T-helper 17 cell (primary cell): Measurements from ENCODE around the gene ZNRF1. TPM values are rescaled to one million over a fixed set of nuclear protein-coding genes. Genes with fewer than 3 reads are reported as not detected.
"Not testable (repeated sequence)": the region's sequence is repeated elsewhere in the genome, so short reads cannot be mapped to it uniquely, and the experiment has no call there.

Source experiments
- ATAC-seq: fragments of 150-1000 bp; cut with Tn5 transposase; 2 replicates; pipeline ENCODE4 v1.10.0; 2021; ENCODE audit warnings: mild to moderate bottlenecking, moderate library complexity
- DNase-seq, 3 donors: peaks; one replicate each; pipeline versions ENCODE4 v3.0.0 to v3.0.0-alpha.2; 2020 to 2021
- H3K9me3 ChIP-seq: one replicate; pipeline ENCODE4 v1.7.0; 2013; ENCODE audit warnings: low read length, mild to moderate bottlenecking; ENCODE audit not compliant: control insufficient read depth, poor library complexity, severe bottlenecking
- H3K27ac Mint-ChIP-seq: one replicate; pipeline ENCODE4 v1.8.0; 2022; ENCODE audit warnings: mild to moderate bottlenecking, moderate library complexity, mixed read lengths
- H3K27me3 Mint-ChIP-seq: one replicate; pipeline ENCODE4 v1.8.0; 2022; ENCODE audit warnings: mixed read lengths
- H3K36me3 Mint-ChIP-seq: one replicate; pipeline ENCODE4 v1.8.0; 2022; ENCODE audit warnings: low read depth, mixed read lengths
- H3K4me1 Mint-ChIP-seq: one replicate; pipeline ENCODE4 v1.8.0; 2022; ENCODE audit warnings: mild to moderate bottlenecking, mixed read lengths
- H3K4me3 Mint-ChIP-seq: one replicate; pipeline ENCODE4 v1.8.0; 2022; ENCODE audit warnings: mild to moderate bottlenecking, moderate library complexity, mixed read lengths
- total RNA-seq, 4 donors: library from RNA in 2 of 4; stranded (reverse) in 2 of 4; gene quantifications; one replicate each; pipeline ENCODE4 v1.2.3 and lab custom pipeline; 2022 to 2026

The ZNRF1 gene
- total RNA-seq, 2 donors from 2014 or later, result 10.7 to 18.1 TPM

DNA sequence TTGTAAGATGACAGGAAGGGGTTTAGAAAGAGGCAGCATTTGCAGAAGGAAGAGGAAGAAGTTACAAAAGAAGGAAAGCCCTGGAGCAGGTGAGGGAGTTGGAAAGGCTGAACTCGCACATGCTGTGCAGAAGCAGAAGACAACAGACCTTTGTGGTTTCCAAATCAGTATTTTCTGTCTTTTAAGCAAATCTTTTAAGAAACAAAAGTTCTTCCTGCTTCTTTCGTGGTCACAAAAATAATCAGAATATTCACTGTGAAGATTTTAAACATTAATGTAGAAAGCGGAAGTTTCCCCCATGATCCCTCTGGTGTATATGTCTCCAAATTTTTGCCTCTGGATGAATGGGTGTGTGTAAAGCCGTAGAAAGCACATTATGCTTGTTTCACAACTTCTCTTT is 25.8 kb downstream of the ZNRF1 start:
- Mint-ChIP-seq H3K27ac (peak overlapping the region; percentile 88), H3K4me3 (peak overlapping the region; percentile 79)
- no peak for ATAC-seq

DNA sequence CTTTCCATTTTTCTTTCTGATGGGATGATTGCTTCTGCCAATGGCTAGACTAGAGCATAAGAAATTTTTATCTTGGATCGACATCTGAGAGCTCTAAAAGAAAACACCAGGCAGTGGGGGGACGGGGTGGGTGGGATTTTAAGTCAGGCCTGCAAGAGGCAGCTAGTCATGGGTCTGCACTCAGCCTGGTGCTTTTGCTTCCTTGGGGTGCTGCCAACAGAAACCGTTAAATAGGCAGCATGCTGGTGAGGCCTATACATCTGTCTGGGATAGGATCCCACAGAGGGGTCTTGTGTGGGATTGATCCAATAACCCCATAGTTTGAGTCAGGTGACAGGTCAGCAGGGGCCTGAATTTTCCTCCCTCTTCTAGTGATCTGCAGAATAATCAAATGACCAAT is 26.9 kb downstream of the ZNRF1 start:
- H3K36me3 Mint-ChIP-seq, result peaks cover 2% of the 10 kb centered on the region

More for the DNA sequence above, 25.8 kb downstream of the ZNRF1 start:
- Mint-ChIP-seq H3K27me3 (no peaks in the 10 kb centered on the region), H3K4me1 (peaks cover 16% of the 10 kb centered on the region), H3K36me3 (peaks cover 2% of the 10 kb centered on the region)
- no peak for DNase-seq
- no peaks in the 10 kb centered on the region for H3K9me3 ChIP-seq

DNA sequence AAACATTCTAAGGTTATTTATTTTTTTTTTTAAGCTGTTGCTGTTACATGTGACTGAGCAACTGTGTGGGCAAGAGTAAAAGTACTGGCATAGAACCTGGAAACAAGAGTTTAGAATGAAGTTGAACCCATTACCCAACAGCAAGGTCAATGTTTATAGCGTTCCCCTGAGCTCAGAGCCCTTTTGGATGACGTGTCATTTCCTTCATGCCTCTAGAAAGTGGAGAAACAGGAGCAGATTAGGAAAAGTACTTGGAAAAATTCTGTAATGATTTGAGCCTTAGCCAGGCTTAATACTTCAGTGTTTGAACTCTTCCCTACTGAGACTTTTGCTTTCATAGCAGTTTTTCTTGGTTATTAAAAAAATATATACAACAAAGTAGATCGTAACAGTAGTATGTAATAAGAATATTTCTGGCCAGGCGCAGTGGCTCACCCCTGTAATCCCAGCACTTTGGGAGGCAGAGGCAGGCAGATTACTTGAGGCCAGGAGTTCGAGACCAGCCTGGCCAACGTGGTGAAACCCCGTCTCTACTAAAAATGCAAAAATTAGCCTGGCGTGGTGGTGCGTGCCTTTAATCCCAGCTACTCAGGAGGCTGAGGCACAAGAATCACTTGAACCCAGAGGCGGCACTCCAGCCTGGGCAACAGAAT is 27.5 kb downstream of the ZNRF1 start:
- H3K9me3 ChIP-seq, H3K4me3 Mint-ChIP-seq, H3K27me3 Mint-ChIP-seq, ATAC-seq, H3K36me3 Mint-ChIP-seq, DNase-seq: not testable (repeated sequence)
- H3K27ac Mint-ChIP-seq, result peak overlapping the region; percentile 88
- H3K4me1 Mint-ChIP-seq, result peaks cover 16% of the 10 kb centered on the region

More for the DNA sequence above, 26.9 kb downstream of the ZNRF1 start:
- peaks cover 16% of the 10 kb centered on the region for H3K4me1 Mint-ChIP-seq
- DNase-seq (no peak), ATAC-seq (no peak)
- H3K4me3 Mint-ChIP-seq, result no peak overlapping the region
- H3K27ac Mint-ChIP-seq, result peak overlapping the region; percentile 88
- H3K9me3 ChIP-seq, result no peaks in the 10 kb centered on the region
- no peaks in the 10 kb centered on the region for H3K27me3 Mint-ChIP-seq

DNA sequence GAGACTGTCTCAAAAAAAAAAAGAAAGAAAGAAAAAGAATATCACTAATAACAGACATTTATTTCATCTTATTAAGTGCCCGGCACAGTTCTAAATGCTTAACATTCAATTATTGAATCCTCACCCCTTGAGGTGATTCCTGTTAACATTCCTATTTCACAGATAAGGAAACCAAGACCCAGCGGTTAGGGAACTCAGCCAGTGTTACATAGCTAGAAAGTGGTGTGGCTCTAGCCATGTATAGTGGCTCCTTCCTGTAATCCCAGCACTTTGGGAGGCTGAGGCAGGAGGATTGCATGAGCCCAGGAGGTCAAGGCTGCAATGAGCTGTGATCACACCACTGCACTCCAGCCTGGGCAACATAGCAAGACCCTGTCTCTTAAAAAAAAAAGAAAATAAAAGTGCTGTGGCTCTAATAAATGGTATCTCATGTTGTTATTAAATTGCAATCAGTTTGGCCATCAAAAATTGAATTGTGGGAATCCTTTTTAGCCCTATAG is 28.1 kb downstream of the ZNRF1 start:
- H3K36me3 Mint-ChIP-seq, result peaks cover 2% of the 10 kb centered on the region
- no peak overlapping the region for H3K4me3 Mint-ChIP-seq
- no peaks in the 10 kb centered on the region for H3K27me3 Mint-ChIP-seq
- H3K27ac Mint-ChIP-seq, result no peak overlapping the region
- H3K4me1 Mint-ChIP-seq, result peaks cover 16% of the 10 kb centered on the region
- ATAC-seq (no peak), DNase-seq (no peak)
- no peaks in the 10 kb centered on the region for H3K9me3 ChIP-seq

DNA sequence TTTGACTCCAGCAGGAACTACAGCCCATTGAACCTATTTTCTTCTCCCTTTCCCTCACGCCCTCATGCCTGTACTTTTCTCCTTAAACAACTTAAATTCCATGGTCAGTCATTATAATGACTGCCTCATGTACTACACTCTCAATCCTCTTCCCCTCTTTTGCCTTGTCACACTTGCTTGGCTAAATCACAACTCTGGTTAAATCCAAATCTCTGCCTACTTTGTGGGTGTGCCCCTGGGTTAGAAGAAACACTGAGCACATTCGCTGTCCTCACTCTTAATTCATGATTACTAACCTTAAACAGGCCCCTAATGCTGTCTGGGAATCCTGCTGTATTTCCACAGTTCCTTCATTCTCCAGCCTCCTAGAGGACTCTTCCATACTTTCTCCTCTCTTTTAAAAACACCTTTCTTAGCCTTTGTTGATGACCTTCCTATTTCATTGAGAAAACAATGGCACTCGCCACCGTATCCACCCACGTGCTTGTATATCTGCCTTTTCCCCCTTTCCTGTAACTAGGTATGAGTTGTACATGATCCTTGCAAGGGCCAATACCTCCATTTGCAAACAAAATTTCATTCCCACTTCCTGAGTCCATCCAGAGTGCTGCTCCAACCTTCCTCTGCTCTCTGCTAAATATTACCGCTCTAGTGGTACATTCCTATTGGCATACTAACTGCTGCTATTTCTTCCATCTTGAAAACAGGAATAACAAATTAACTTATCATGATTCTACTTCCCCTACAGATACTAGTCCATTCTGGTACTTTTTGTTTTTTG is 28.9 kb downstream of the ZNRF1 start:
- Mint-ChIP-seq H3K4me3 (no peak overlapping the region), H3K27ac (no peak overlapping the region), H3K36me3 (peaks cover under 1% of the 10 kb centered on the region), H3K4me1 (peaks cover 18% of the 10 kb centered on the region), H3K27me3 (no peaks in the 10 kb centered on the region)
- ATAC-seq (no peak), DNase-seq (no peak)
- H3K9me3 ChIP-seq, result no peaks in the 10 kb centered on the region

DNA sequence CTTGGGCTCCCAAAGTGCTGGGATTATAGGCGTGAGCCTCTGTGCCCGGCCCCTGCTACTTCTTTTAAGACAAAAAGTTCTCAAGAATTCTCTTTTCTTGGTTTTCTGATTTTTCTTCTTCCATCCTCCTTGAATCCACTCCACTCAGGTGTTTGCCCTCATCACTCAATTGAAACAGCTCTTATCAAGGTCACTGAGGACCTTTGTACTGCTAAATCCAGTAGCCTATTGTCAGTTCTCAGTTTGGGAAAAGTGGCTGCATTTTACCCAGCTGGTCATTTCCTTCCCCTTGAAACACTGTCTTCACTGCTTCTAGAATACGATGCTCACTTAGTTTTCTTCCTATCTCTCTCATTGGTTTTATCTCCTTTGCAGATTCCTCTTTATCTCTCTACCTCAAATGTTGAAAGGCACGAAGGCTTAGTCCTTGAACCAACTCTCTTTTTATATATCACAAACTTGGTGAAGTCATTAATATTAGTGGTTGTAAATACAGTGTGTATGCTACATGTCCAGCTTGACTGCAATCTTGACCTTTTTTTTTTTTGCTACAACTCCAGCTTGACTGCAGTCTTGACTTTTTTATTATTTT is 29.8 kb downstream of the ZNRF1 start:
- no peak for DNase-seq
- Mint-ChIP-seq H3K4me1 (peaks cover 16% of the 10 kb centered on the region), H3K27ac (no peak overlapping the region), H3K27me3 (no peaks in the 10 kb centered on the region), H3K36me3 (no peaks in the 10 kb centered on the region), H3K4me3 (no peak overlapping the region)
- no peak for ATAC-seq
- no peaks in the 10 kb centered on the region for H3K9me3 ChIP-seq

DNA sequence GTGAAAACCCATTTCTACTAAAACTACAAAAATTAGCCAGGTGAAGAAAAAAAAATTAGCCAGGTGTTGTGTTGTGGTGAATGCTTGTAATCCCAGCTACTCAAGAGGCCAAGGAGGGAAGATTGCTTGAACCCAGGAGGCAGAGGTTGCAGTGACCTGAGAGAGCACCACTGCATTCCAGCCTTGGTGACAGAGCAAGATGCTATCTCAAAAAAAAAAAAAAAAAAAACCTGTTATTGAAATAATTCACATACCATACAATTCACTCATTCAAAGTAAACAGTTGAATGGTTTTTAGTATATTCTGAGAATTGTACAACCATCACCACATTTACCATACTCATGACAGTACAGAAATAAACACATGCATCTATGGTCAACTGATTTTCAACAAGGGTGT is 31.0 kb downstream of the ZNRF1 start:
- no peaks in the 10 kb centered on the region for H3K9me3 ChIP-seq
- ATAC-seq (no peak), DNase-seq (no peak)
- peaks cover 11% of the 10 kb centered on the region for H3K4me1 Mint-ChIP-seq
- H3K36me3 Mint-ChIP-seq, result no peaks in the 10 kb centered on the region
- no peaks in the 10 kb centered on the region for H3K27me3 Mint-ChIP-seq
- H3K27ac Mint-ChIP-seq, result peak overlapping the region; percentile 16
- H3K4me3 Mint-ChIP-seq, result no peak overlapping the region

DNA sequence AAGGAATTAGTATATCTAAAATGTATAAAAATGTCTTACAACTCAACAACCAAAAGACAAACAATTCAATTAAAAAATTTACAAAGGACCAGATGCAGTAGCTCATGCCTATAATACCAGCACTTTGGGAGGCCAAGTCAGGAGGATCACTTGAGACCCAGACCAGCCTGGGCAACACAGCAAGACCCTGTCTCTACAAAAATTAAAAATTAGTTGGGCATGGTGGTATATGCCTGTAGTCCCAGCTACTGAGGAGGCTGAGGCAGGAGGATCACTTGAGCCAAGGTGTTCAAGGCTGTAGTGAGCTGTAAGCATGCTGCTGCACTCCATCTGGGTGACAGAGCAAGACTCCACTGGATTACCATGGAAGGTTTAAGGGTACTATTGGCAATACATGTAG is 33.8 kb downstream of the ZNRF1 start:
- H3K27ac Mint-ChIP-seq, result no peak overlapping the region
- H3K4me1 Mint-ChIP-seq, result peaks cover 16% of the 10 kb centered on the region
- peaks cover 4% of the 10 kb centered on the region for H3K36me3 Mint-ChIP-seq
- no peak overlapping the region for H3K4me3 Mint-ChIP-seq
- H3K27me3 Mint-ChIP-seq, result no peaks in the 10 kb centered on the region
- DNase-seq (no peak), ATAC-seq (no peak)
- H3K9me3 ChIP-seq, result no peaks in the 10 kb centered on the region

DNA sequence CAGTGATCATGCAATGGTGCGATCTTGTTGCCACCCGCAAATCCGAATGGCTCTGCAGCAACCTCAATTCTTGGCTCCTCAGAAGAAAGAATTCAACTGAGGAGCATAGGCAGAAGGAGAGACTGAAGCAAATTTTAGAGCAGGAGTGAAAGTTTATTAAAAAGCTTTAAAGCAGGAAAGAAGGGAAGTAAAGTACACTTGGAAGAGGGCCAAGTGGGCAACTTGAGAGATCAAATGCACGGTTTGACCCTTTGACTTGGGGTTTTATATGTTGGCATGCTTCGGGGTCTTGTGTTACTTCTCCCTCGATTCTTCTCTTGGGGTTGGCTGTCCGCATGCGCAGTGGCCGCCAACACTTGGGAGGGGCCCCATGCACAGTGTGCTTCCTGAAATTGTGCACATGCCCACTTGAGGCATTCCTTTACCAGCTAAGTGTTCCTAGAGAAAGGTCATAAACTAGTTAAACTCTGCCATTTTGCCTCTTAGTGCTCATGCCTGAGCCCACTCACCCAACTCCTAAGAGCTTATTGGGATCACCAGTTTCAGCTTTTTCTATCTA is 36.7 kb downstream of the ZNRF1 start:
- peaks cover 20% of the 10 kb centered on the region for H3K4me1 Mint-ChIP-seq
- no peaks in the 10 kb centered on the region for H3K27me3 Mint-ChIP-seq
- H3K36me3 Mint-ChIP-seq, result peaks cover 4% of the 10 kb centered on the region
- ATAC-seq (no peak), DNase-seq (no peak)
- no peak overlapping the region for H3K4me3 Mint-ChIP-seq
- no peak overlapping the region for H3K27ac Mint-ChIP-seq
- no peaks in the 10 kb centered on the region for H3K9me3 ChIP-seq

DNA sequence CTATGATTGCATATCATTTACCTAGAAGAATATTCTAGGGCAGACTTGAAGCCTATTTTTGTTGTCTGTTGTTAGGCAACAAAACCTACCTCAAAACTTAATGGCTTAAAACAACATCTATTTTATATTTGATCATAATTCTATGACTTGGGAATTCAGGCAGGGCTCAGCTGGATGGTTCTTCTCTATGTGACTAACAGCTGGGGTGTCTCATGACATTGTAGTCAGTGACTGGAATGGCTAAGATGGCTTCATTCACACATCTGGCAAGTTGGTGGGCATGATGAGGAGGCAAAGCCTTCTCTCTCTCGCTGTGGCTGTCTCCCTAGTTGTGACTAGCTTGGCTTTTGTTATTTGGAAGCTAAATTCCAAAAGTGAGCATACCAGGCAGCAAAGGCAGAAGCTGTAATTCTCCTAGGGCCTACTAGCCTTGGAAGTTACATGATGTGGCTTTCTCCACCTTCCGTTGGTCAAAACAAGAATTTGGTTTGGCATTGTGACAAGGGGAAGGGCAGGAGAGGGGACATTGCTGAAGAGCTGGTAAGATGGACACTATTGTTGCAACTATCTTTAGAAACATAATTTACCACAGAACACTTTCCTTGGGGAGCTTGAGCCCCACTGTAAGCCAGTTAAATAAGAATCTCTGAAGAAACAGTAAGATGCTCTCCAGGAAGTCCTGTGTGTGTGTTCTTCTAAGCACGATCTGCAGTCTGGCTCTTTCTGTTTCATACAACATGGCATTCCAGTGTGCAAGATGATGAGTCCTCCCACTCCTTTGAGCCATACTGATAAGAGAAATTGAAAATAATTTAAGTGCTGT is 39.4 kb downstream of the ZNRF1 start:
- no peaks in the 10 kb centered on the region for H3K27me3 Mint-ChIP-seq
- no peak overlapping the region for H3K4me3 Mint-ChIP-seq
- no peak for DNase-seq
- H3K27ac Mint-ChIP-seq, result peak overlapping the region; percentile 82
- H3K4me1 Mint-ChIP-seq, result peaks cover 24% of the 10 kb centered on the region
- no peaks in the 10 kb centered on the region for H3K9me3 ChIP-seq
- ATAC-seq, result peak; percentile 53
- peaks cover 4% of the 10 kb centered on the region for H3K36me3 Mint-ChIP-seq

DNA sequence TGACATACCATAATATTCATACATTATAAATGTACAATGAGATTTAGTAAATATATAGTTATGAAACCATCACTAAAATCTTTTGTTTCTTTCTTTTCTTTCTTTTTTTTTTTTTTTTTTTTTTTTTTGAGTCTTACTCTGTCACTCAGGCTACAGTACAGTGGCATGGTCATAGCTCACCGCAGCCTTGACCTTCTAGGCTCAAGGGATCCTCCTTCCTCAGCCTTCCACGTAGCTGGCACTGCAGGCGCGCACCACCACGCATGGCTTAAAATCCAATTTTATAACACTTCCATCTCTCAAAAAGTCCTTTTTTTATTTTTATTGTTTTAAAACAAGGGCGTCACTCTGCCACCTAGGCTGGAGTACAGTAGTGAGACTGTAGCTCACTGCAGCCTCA is 41.1 kb downstream of the ZNRF1 start:
- H3K27ac Mint-ChIP-seq, result no peak overlapping the region
- H3K4me1 Mint-ChIP-seq, result peaks cover 23% of the 10 kb centered on the region
- no peaks in the 10 kb centered on the region for H3K9me3 ChIP-seq
- H3K36me3 Mint-ChIP-seq, result peaks cover 4% of the 10 kb centered on the region
- no peaks in the 10 kb centered on the region for H3K27me3 Mint-ChIP-seq
- DNase-seq (no peak), ATAC-seq (no peak)
- H3K4me3 Mint-ChIP-seq, result no peak overlapping the region

DNA sequence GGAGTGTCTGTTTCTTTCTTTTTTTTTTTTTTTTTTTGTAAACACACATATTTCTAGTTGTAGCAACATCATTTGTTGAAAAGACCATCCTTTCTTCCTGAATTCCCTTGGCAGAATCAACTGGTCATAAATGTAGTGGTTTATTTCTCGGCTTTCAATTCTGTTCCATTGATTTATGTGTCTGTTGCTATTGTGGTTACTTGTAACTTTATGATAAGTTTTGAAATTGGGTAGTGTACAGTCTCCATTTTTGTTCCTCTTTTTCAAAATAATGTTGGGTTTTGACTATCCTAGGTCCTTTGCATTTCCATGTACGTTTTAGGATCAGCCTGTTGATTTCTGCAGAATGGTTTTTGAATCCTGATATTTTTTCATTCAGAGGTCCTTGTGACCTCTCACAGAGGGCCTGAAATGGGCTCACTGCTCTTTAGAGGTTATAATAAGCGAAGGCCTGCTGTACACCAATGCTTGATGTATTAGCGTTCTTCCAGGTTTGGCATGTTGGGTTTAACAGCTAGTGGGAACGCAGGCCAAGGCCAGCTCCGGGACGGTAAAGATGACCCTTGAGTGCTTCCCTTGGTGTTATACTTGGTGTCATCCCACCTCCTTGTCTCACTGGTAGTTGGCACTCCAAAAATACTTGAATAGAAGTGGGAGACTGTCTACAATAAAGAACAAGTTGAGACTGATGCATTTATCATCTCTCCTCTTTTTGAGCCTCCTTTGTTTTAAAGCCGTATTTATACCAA is 43.8 kb downstream of the ZNRF1 start:
- Mint-ChIP-seq H3K4me3 (no peak overlapping the region), H3K27me3 (no peaks in the 10 kb centered on the region), H3K4me1 (peaks cover 18% of the 10 kb centered on the region), H3K36me3 (peaks cover under 1% of the 10 kb centered on the region), H3K27ac (peak overlapping the region; percentile 27)
- H3K9me3 ChIP-seq, result no peaks in the 10 kb centered on the region
- no peak for ATAC-seq
- DNase-seq, result no peak
